ENCODE data around the gene CPM. TPM values are rescaled to one million over a fixed set of nuclear protein-coding genes. Genes with fewer than 3 reads are reported as not detected.

The CPM gene
- total and polyA plus RNA-seq, 2 donors (not counting 3 experiments of a cell fraction or from before 2014, with no cell fraction given), result not detected

DNA sequence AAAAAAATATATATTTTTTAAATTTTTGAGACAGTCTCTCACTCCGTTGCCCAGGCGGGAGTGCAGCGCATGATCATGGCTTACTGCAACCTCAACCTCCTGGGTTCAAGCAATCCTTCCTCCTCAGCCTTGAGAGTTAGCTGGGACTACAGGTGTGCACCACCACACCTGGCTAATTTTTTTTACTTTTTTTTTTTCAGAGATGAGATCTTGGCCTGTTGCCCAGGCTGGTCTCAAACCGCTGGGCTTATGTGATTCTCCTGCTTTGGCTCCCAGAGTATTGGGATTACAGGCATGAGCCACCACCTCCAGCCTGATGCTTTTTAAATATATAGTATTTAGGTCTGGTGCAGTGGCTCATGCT is 100.5 kb downstream of the CPM start:
- Histone ChIP-seq H3K27me3 (ENCODE audit: control insufficient read depth in 2 of 2, insufficient read depth in 2 of 2, low read length in 2 of 2) (no peaks in the 10 kb centered on the region), H3K9me3 (replicated peaks; ENCODE audit: control insufficient read depth, insufficient read depth, low read length) (no peaks in the 10 kb centered on the region), H3K9me1 (replicated peaks; ENCODE audit: control insufficient read depth, extremely low read depth, insufficient read depth, low read length) (no peaks in the 10 kb centered on the region), H3K4me2 (ENCODE audit: insufficient read depth, low read length) (no peak overlapping the region), H3K27ac (ENCODE audit: insufficient read depth, low read depth, low read length) (no peak overlapping the region), H3K36me3 (ENCODE audit: control insufficient read depth in 2 of 2, extremely low read depth in 1 of 2, insufficient read depth in 2 of 2, low read length in 2 of 2) (peaks cover 19 to 53% of the 10 kb centered on the region in 2 experiments), H4K20me1 (replicated peaks; ENCODE audit: control insufficient read depth, extremely low read depth, insufficient read depth, low read length) (no peaks in the 10 kb centered on the region), H3K9ac (replicated peaks; ENCODE audit: extremely low read depth, insufficient read depth, low read length) (no peak overlapping the region), H3K4me3 (replicated peaks in 1 of 3; ENCODE audit: insufficient read depth in 1 of 3, low read depth in 1 of 3, low read length in 3 of 3) (no peak overlapping the region), H3K79me2 (ENCODE audit: control insufficient read depth, insufficient read depth, low read length) (peaks cover 27% of the 10 kb centered on the region), H2AFZ (ENCODE audit: low read depth, low read length) (no peak overlapping the region), H3K4me1 (ENCODE audit: control insufficient read depth, extremely low read depth, insufficient read depth, low read length) (no peaks in the 10 kb centered on the region)
- TF ChIP-seq MYC (IDR thresholded peaks at IDR 0.05; ENCODE audit: low read depth, low read length) (no peak), JUN (IDR thresholded peaks at IDR 0.05; ENCODE audit: borderline replicate concordance, insufficient read depth, insufficient read length, low read depth) (no peak), POLR2AphosphoS5 (IDR thresholded peaks at IDR 0.05; ENCODE audit: insufficient read depth, low read depth, low read length) (no peak), FOS (IDR thresholded peaks at IDR 0.05; ENCODE audit: borderline replicate concordance, insufficient read depth, low read length) (no peak), GATA2 (IDR thresholded peaks at IDR 0.05; ENCODE audit: insufficient read depth, insufficient read length, low read depth, low read length) (no peak)
- TF ChIP-seq, protein P1, sequence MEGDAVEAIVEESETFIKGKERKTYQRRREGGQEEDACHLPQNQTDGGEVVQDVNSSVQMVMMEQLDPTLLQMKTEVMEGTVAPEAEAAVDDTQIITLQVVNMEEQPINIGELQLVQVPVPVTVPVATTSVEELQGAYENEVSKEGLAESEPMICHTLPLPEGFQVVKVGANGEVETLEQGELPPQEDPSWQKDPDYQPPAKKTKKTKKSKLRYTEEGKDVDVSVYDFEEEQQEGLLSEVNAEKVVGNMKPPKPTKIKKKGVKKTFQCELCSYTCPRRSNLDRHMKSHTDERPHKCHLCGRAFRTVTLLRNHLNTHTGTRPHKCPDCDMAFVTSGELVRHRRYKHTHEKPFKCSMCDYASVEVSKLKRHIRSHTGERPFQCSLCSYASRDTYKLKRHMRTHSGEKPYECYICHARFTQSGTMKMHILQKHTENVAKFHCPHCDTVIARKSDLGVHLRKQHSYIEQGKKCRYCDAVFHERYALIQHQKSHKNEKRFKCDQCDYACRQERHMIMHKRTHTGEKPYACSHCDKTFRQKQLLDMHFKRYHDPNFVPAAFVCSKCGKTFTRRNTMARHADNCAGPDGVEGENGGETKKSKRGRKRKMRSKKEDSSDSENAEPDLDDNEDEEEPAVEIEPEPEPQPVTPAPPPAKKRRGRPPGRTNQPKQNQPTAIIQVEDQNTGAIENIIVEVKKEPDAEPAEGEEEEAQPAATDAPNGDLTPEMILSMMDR (IDR thresholded peaks at IDR 0.05; ENCODE audit: extremely low read depth in 1 of 2, insufficient read depth in 1 of 2, low read depth in 1 of 2, low read length in 2 of 2), result no peak
- TF ChIP-seq, protein P2, sequence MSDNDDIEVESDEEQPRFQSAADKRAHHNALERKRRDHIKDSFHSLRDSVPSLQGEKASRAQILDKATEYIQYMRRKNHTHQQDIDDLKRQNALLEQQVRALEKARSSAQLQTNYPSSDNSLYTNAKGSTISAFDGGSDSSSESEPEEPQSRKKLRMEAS (IDR thresholded peaks at IDR 0.05; ENCODE audit: insufficient read depth, insufficient read length), result no peak
- dilution Hi-C loops (cut with MboI; ENCODE audit: extremely low pct_ligation_motif_present, low sequenced_read_pairs), result no loop called here
- ChIA-PET CTCF (interaction anchor here (3.0 kb wide), 1 partner anchor 16 kb away, joined by 20 read pairs; no protein-coding TSS in a partner anchor), POLR2A (interaction anchor here (0.7 kb wide), 1 partner anchor 11 kb away, joined by 3 read pairs; no protein-coding TSS in a partner anchor)
- FAIRE-seq (no peak), DNase-seq (ENCODE audit: low read depth, low spot score) (no peak)
- no TSS peak for BruUV-seq (replicated peaks)
- intact Hi-C loops (cut with micrococcal nuclease), result no loop called here
